Astrocyte of the cerebellum (primary cell): ENCODE measurements around the gene TRPT1.

ENCODE experiments used
- DNase-seq: peaks from one replicate; pipeline ENCODE4 v3.0.0-alpha.2; 2011; ENCODE audit warnings: low read depth
- H3K4me3 ChIP-seq: 2 replicates; pipeline ENCODE4 v1.5.1; 2011; ENCODE audit warnings: mild to moderate bottlenecking, low read depth, low read length, moderate library complexity
- in situ Hi-C: cut with HindIII; loops from 2 replicates; pipeline ENCODE4 v1.10.0; 2017; ENCODE audit warnings: low sequenced_read_pairs
- TF ChIP-seq, protein P1 (sequence below): IDR thresholded peaks from 2 replicates; pipeline ENCODE4 v1.5.1; 2012; ENCODE audit warnings: low read length, low read depth, moderate library complexity, mild to moderate bottlenecking; ENCODE audit errors: missing control alignments

The TRPT1 gene

DNA sequence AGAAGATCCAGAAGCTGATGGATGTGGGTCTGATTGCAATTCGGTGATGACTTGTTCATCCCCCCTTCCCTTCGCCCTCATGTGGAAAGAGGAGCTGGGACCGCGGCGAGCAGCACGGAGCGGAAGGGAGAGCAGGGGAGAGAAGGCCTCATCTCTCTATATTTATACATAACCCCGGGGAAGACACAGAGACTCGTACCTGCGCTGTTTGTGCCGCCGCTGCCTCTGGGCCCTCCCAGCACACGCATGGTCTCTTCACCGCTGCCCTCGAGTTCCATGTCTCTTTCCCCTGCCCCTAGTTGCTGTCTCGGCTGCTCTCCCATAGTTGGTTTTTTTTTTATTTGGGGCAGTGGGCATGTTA is 21.9 kb downstream of the TRPT1 start:
- no peak overlapping the region for H3K4me3 ChIP-seq
- no peak for DNase-seq
- TF ChIP-seq, protein P1, sequence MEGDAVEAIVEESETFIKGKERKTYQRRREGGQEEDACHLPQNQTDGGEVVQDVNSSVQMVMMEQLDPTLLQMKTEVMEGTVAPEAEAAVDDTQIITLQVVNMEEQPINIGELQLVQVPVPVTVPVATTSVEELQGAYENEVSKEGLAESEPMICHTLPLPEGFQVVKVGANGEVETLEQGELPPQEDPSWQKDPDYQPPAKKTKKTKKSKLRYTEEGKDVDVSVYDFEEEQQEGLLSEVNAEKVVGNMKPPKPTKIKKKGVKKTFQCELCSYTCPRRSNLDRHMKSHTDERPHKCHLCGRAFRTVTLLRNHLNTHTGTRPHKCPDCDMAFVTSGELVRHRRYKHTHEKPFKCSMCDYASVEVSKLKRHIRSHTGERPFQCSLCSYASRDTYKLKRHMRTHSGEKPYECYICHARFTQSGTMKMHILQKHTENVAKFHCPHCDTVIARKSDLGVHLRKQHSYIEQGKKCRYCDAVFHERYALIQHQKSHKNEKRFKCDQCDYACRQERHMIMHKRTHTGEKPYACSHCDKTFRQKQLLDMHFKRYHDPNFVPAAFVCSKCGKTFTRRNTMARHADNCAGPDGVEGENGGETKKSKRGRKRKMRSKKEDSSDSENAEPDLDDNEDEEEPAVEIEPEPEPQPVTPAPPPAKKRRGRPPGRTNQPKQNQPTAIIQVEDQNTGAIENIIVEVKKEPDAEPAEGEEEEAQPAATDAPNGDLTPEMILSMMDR: no peak
- in situ Hi-C loops: loop anchor here (10.0 to 25.0 kb wide), 2 partner anchors 71 to 433 kb away; no protein-coding TSS in a partner anchor

DNA sequence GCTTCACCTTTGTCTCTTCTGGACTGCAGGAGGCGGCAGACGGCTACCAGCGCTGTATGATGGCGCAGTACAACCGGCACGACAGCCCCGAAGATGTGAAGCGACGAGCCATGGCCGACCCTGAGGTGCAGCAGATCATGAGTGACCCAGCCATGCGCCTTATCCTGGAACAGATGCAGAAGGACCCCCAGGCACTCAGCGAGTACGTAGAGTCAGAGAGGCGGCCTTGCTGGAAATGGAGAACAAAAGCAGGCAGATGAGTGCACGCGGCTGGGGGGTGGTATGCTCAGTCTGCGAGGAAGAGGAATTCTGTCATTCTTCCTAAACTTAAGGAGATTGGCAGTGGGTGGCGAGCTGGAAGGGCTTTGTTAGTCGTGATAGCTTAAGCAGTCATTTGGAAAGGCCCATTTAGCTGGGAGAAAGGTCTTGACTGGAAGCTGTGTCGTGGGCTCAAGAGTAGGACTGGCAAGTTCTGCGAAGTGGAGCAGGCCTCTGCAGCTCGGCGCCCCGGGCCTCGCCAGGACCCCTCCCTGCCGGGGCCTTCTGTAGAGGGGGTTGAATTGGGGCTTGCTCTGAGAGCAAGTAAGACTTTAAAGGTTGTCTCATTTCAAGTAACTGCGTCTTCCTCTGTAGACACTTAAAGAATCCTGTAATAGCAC is 22.4 kb downstream of the TRPT1 start:
- in situ Hi-C loops: loop anchor here (10.0 to 25.0 kb wide), 2 partner anchors 71 to 434 kb away; no protein-coding TSS in a partner anchor
- TF ChIP-seq, protein P1: no peak
- H3K4me3 ChIP-seq: no peak overlapping the region
- DNase-seq: no peak

DNA sequence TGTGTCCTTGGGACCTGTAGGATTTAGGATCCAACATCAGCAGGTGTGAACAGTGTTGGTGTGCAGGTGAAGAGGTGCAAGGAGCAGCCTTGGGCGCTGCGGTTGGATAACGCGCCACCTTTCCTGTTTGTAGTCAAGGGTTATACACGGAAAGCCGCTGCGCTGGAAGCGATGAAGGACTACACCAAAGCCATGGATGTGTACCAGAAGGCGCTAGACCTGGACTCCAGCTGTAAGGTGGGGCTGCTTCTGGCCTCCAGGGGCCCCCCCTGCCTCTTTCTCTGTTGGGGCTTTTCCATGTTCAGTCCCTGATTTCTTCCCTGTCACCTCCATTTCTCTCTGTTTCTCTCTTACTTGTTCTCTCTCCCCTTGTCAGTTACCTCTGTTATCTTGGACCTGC is 23.0 kb downstream of the TRPT1 start:
- TF ChIP-seq, protein P1: no peak
- in situ Hi-C loops: loop anchor here (10.0 to 25.0 kb wide), 2 partner anchors 72 to 434 kb away; no protein-coding TSS in a partner anchor
- DNase-seq: no peak
- no peak overlapping the region for H3K4me3 ChIP-seq

DNA sequence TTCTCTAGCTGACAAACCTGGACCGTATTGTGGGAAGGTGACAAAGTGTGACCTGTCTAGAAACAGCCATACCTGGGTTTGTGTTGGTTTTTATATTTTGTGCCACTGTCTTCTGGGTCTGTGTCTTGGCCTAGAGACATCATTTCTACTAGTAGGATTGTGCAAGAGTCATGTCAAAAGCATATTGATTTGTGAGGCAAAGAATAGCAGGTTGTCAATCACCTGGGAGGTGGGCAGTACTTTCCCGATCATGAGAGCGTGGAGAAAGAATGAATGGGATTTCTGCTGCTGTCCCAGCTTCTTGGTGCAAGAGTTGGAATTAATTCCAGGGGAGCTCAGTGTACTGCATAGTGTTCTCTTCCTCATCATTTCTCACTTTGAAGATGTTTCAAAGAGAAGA is 24.4 kb downstream of the TRPT1 start:
- DNase-seq: no peak
- in situ Hi-C loops: loop anchor here (10.0 to 25.0 kb wide), 2 partner anchors 73 to 436 kb away; no protein-coding TSS in a partner anchor
- no peak overlapping the region for H3K4me3 ChIP-seq
- TF ChIP-seq, protein P1: no peak

DNA sequence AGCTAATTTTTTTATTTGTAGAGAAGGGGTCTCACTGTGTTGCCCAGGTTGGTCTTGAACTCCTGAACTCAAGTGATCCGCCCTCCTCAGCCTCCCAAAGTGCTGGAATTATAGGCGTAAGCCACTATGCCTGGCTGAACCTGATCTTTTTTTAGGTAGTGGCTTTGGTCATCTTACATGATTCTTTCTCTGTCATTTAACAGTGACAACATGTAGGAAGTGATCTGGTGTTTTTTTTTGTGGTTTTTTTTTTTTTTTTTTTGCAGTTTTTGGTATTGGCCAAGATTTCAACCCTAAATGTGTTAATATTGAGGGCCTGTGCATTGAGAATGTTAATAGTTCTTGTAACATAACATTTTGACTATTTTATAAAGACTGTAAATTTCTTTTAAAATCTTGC is 27.5 kb downstream of the TRPT1 start:
- TF ChIP-seq, protein P1: no peak
- in situ Hi-C loops: no loop called here
- no peak overlapping the region for H3K4me3 ChIP-seq
- no peak for DNase-seq

DNA sequence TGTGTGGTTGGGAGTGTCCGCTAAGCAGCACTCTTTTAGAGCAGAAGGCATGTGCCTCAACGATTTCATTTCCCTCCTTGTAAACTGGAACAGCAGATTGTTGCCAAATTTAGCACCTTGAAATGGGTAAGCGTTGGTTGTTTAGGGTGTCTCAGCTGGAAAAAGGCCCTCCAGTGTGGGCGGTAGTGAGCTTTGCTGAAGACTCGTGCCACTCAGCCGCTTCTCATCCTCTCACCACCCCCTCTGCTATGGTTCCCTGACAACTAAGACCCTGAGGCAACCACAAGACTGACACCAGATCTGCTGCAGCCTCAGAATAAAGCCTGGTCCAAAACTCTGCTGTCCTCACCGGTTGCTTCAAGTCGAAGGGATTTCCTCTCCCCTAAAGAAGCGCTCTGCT is 29.4 kb downstream of the TRPT1 start:
- DNase-seq: no peak
- no peak overlapping the region for H3K4me3 ChIP-seq
- TF ChIP-seq, protein P1: no peak
- in situ Hi-C loops: no loop called here

DNA sequence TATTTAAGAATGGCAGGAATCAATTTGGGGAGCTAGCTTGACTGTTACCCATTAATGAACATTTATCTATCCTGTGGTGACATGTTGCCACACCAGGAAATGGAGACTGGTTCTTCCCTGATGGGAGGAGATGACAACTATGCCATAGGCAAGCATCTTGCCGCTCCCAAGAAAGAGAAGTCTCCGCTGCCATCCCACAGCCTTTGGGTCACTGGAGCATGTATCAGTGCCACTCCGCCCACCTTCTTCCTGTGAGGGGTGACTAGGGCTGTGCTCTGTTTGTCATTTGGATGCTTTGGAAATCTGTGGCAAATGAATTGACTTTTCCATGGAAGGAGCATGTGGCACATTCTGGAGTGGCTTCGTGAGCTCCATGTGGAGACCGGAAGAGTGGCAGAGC is 33.6 kb downstream of the TRPT1 start:
- in situ Hi-C loops: no loop called here
- no peak for DNase-seq
- H3K4me3 ChIP-seq: no peak overlapping the region
- TF ChIP-seq, protein P1: no peak
